Kidney (tissue), 14 donors: ENCODE measurements around the gene IL15. TPM values are rescaled to one million over a fixed set of nuclear protein-coding genes. Genes with fewer than 3 reads are reported as not detected.

ENCODE experiments used
- DNase-seq, 5 donors: peaks; one replicate each; pipeline ENCODE4 v3.0.0-alpha.2; 2013 to 2020
- FAIRE-seq: peaks from 2 replicates; lab custom pipeline; 2012; peaks lifted over from hg19 to GRCh38; lab: Jason Lieb, UNC
- H3K27ac ChIP-seq, 2 donors: one replicate each; pipeline ENCODE4 v1.7.0; 2013; ENCODE audit warnings: low read depth in 2 of 2, low read length in 2 of 2, inconsistent platforms in 1 of 2
- H3K27me3 ChIP-seq: one replicate; pipeline ENCODE4 v1.7.1; 2013; ENCODE audit warnings: low read length, inconsistent platforms; ENCODE audit not compliant: control insufficient read depth, insufficient read depth
- H3K36me3 ChIP-seq, 3 donors: one replicate each; pipeline versions ENCODE4 v1.7.0 to v1.7.1; 2013; ENCODE audit warnings: low read length in 3 of 3, control low read depth in 1 of 3, inconsistent platforms in 1 of 3; ENCODE audit not compliant: insufficient read depth in 3 of 3, control insufficient read depth in 2 of 3
- H3K4me1 ChIP-seq, 3 donors: one replicate each; pipeline versions ENCODE4 v1.7.0 to v1.7.1; 2013; ENCODE audit warnings: low read length in 3 of 3, inconsistent platforms in 1 of 3, low read depth in 1 of 3; ENCODE audit not compliant: control insufficient read depth in 2 of 3, insufficient read depth in 2 of 3
- H3K4me3 ChIP-seq, 3 donors: one replicate each; pipeline versions ENCODE4 v1.7.0 to v1.8.1; 2013; ENCODE audit warnings: low read length in 3 of 3, control low read depth in 1 of 3, inconsistent platforms in 1 of 3
- H3K9ac ChIP-seq, 3 donors: one replicate each; pipeline versions ENCODE4 v1.7.0 to v1.7.1; 2013; ENCODE audit warnings: low read length in 3 of 3, control low read depth in 1 of 3, inconsistent platforms in 1 of 3
- H3K9me3 ChIP-seq, 3 donors: one replicate each; pipeline versions ENCODE4 v1.7.0 to v1.7.1; 2013; ENCODE audit warnings: low read length in 3 of 3, control low read depth in 1 of 3, inconsistent platforms in 1 of 3; ENCODE audit not compliant: control insufficient read depth in 2 of 3, insufficient read depth in 1 of 3
- intact Hi-C: fragments of 100-400 bp; cut with DNase I; formaldehyde crosslinking; loops from one replicate; pipeline ENCODE4 v1.11.1; 2022
- polyA plus RNA-seq: library from polyadenylated mRNA; stranded (reverse); fragments of 350-450 nt; fragmentation: Illumina TruSeq; extraction: RNeasy Lipid Tissue Mini Kit (QIAGEN cat#74804); gene quantifications from one replicate; pipeline ENCODE4 v1.2.3, GENCODE V29; 2014; ENCODE audit warnings: low read depth, low replicate concordance; ENCODE audit not compliant: insufficient read depth
- total RNA-seq: library from RNA; stranded (reverse); fragmentation: NEBNext Ultra II Directional; extraction: Animal tissue kit (Norgen Biotek cat#: 25700); gene quantifications from one replicate; pipeline ENCODE4 v1.2.1, GENCODE V29; 2021
- TF ChIP-seq, protein P1 (sequence below): IDR thresholded peaks from 3 replicates; pipeline ENCODE4 v1.5.1; 2012; ENCODE audit warnings: mild to moderate bottlenecking, moderate library complexity, borderline replicate concordance; ENCODE audit not compliant: insufficient read depth; ENCODE audit errors: extremely low read depth
- donor health status: control.
- donor health status: control.
- donor health status: control.
- donor health status: control.
- donor health status: control.
- donor health status: DM: yes; HTN: yes; CAD: no.
- donor health status: Normal renal cell carcinoma (clear cell type).

Gene IL15
- total and polyA plus RNA-seq, 2 donors from 2014 or later = 4.8 to 6.4 TPM

DNA sequence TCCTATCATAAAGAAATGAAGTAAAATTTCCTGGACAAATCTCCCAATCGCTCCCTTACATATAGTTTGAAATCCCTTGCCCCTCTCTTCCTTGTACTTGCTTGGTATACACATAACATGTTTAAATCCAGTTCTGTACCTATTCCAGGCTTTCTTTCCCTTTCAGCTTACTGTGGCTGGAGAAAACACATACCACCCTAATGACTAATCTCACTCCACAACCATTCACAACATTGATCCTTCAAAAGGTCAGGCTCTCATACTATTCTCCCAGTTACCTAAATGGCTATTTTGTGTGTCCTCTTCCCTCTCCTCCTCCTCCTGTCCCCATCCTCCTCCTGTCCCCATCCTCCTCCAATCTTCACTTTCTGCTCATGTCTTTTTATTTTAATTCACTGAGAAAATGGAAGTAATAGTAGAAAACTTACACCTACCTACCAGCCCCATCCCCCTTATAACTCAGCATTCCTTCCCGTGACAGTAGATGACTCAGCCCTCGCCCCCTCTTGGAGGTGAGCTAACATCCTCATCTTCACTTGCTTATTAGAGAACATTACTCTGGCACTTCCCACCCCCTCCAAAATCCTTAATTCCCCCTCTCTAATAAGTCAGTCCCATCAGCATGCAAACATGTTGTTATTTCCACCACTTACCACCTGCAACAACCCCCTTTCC is 77.5 kb downstream of the IL15 start:
- FAIRE-seq (no peak), DNase-seq (no peak)
- TF ChIP-seq, protein P1, sequence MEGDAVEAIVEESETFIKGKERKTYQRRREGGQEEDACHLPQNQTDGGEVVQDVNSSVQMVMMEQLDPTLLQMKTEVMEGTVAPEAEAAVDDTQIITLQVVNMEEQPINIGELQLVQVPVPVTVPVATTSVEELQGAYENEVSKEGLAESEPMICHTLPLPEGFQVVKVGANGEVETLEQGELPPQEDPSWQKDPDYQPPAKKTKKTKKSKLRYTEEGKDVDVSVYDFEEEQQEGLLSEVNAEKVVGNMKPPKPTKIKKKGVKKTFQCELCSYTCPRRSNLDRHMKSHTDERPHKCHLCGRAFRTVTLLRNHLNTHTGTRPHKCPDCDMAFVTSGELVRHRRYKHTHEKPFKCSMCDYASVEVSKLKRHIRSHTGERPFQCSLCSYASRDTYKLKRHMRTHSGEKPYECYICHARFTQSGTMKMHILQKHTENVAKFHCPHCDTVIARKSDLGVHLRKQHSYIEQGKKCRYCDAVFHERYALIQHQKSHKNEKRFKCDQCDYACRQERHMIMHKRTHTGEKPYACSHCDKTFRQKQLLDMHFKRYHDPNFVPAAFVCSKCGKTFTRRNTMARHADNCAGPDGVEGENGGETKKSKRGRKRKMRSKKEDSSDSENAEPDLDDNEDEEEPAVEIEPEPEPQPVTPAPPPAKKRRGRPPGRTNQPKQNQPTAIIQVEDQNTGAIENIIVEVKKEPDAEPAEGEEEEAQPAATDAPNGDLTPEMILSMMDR = no peak
- Histone ChIP-seq H3K27me3 (no peaks in the 10 kb centered on the region), H3K36me3 (no peaks in the 10 kb centered on the region), H3K9ac (no peak overlapping the region), H3K4me1 (no peaks in the 10 kb centered on the region), H3K9me3 (no peaks in the 10 kb centered on the region), H3K27ac (no peak overlapping the region), H3K4me3 (no peak overlapping the region)
- intact Hi-C loops = no loop called here

- FAIRE-seq (no peak), DNase-seq (no peak)
- Histone ChIP-seq H3K9me3 (no peaks in the 10 kb centered on the region), H3K36me3 (peaks cover 0 to 3% (median 0%) of the 10 kb centered on the region in 3 donors), H3K27ac (no peak overlapping the region), H3K27me3 (no peaks in the 10 kb centered on the region), H3K9ac (no peak overlapping the region), H3K4me3 (no peak overlapping the region), H3K4me1 (no peaks in the 10 kb centered on the region)
- intact Hi-C loops = no loop called here
- TF ChIP-seq, protein P1 = no peak
Observed at GRCh38 chr4:141719585-141719984, 83.2 kb downstream of the IL15 start.

DNA sequence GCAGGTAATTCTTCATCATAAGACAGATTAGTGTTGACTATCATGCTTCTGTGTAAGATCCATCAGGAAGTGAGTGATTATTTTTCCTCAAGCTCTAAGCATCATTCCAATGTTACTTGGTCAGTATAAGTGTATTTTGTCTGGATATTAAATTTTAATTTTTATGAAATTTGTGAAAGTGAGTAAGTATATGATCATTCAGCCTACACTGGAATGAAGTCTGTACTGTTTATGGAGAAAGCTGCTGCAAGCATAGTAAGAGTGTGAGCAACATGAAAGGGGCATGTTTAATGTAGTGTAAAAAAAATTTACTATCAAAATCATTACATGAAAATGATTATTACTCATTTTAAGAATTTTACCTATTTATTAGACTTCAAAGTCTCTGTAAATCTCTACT is 84.8 kb downstream of the IL15 start:
- intact Hi-C loops = no loop called here
- H3K4me1 ChIP-seq = no peaks in the 10 kb centered on the region
- H3K36me3 ChIP-seq = peaks cover 0 to 3% (median 0%) of the 10 kb centered on the region in 3 donors
- H3K9ac ChIP-seq = no peak overlapping the region
- H3K4me3 ChIP-seq = no peak overlapping the region
- H3K9me3 ChIP-seq = no peaks in the 10 kb centered on the region
- TF ChIP-seq, protein P1 = no peak
- no peaks in the 10 kb centered on the region for H3K27me3 ChIP-seq
- DNase-seq (no peak), FAIRE-seq (no peak)
- no peak overlapping the region for H3K27ac ChIP-seq
